HEK293 (cell line): ENCODE results near the gene RNF115.

Experiments
- CTCF ChIA-PET: fragments of 350-600 bp; formaldehyde crosslinking; extraction: SDS; loops from one replicate; lab custom pipeline; 2021; ENCODE audit warnings: antibody characterized with exemption; lab: Yijun Ruan, JAX
- POLR2A ChIA-PET: fragments of 300-600 bp; formaldehyde crosslinking; extraction: SDS; loops from one replicate; lab custom pipeline; 2020; ENCODE audit warnings: antibody characterized with exemption, inconsistent platforms; lab: Yijun Ruan, JAX
- H3K27ac ChIP-seq: fragments of 200-500 bp; sonication (Bioruptor generic); 2 replicates; pipeline ENCODE4 v1.5.1; 2014; ENCODE audit warnings: low read depth, low read length, control low read depth, inconsistent platforms; ENCODE audit errors: extremely low read depth
- H3K36me3 ChIP-seq, 2 experiments: fragments of 200-500 bp in 1 of 2; sonication (Bioruptor generic) in 1 of 2; 1 replicate in 1 of 2; 2 replicates in 1 of 2; pipeline ENCODE4 v1.5.1; 2014 to 2017; ENCODE audit warnings: inconsistent platforms in 2 of 2, low read length in 2 of 2; ENCODE audit not compliant: control insufficient read depth in 2 of 2, insufficient read depth in 1 of 2
- H3K4me1 ChIP-seq: fragments of 200-500 bp; sonication (Bioruptor generic); 2 replicates; pipeline ENCODE4 v1.5.1; 2014; ENCODE audit warnings: mild to moderate bottlenecking, low read length, inconsistent platforms; ENCODE audit not compliant: control insufficient read depth, insufficient read depth
- H3K4me3 ChIP-seq: 2 replicates; pipeline ENCODE4 v1.5.1; 2011; ENCODE audit warnings: low read depth, mild to moderate bottlenecking, control low read depth, low read length, moderate library complexity
- H3K9me3 ChIP-seq: fragments of 200-500 bp; sonication (Bioruptor generic); 2 replicates; pipeline ENCODE4 v1.5.1; 2014; ENCODE audit warnings: low read depth, low read length, inconsistent platforms; ENCODE audit not compliant: control insufficient read depth, insufficient read depth
- GLIS2 ChIP-seq: fragments of 450-650 bp; formaldehyde crosslinking; IDR thresholded peaks from 2 replicates; pipeline ENCODE4 v1.5.1; 2016; ENCODE audit warnings: missing biosample characterization, missing genetic modification characterization
- KLF1 ChIP-seq: fragments of 450-650 bp; formaldehyde crosslinking; IDR thresholded peaks from 2 replicates; pipeline ENCODE4 v1.5.1; 2016; ENCODE audit warnings: missing biosample characterization, missing genetic modification characterization
- KLF10 ChIP-seq: fragments of 450-650 bp; IDR thresholded peaks from 2 replicates; pipeline ENCODE4 v1.5.1; 2018; ENCODE audit warnings: missing biosample characterization, mild to moderate bottlenecking, missing genetic modification characterization
- OVOL3 ChIP-seq: fragments of 450-650 bp; formaldehyde crosslinking; IDR thresholded peaks from 2 replicates; pipeline ENCODE4 v1.5.1; 2016; ENCODE audit warnings: missing biosample characterization, missing genetic modification characterization
- ZFP37 ChIP-seq: fragments of 450-650 bp; formaldehyde crosslinking; IDR thresholded peaks from 2 replicates; pipeline ENCODE4 v1.5.1; 2016; ENCODE audit warnings: missing biosample characterization, missing genetic modification characterization
- ZNF19 ChIP-seq: fragments of 450-650 bp; formaldehyde crosslinking; IDR thresholded peaks from 2 replicates; pipeline ENCODE4; 2016; ENCODE audit warnings: missing biosample characterization, missing genetic modification characterization, low read depth
- ZNF324 ChIP-seq: fragments of 450-650 bp; formaldehyde crosslinking; IDR thresholded peaks from 2 replicates; pipeline ENCODE4 v1.5.1; 2016; ENCODE audit warnings: missing biosample characterization, missing genetic modification characterization
- ZNF530 ChIP-seq: fragments of 450-650 bp; formaldehyde crosslinking; IDR thresholded peaks from 2 replicates; pipeline ENCODE4 v1.5.1; 2016; ENCODE audit warnings: low read depth, missing biosample characterization, missing genetic modification characterization
- ZNF558 ChIP-seq: fragments of 450-650 bp; formaldehyde crosslinking; IDR thresholded peaks from 2 replicates; pipeline ENCODE4 v1.5.1; 2016; ENCODE audit warnings: missing biosample characterization, missing genetic modification characterization
- ZNF571 ChIP-seq: fragments of 450-650 bp; formaldehyde crosslinking; IDR thresholded peaks from 2 replicates; pipeline ENCODE4 v1.5.0; 2017; ENCODE audit warnings: missing biosample characterization, missing genetic modification characterization
- ZNF658 ChIP-seq: fragments of 450-650 bp; formaldehyde crosslinking; IDR thresholded peaks from 2 replicates; pipeline ENCODE4; 2016; ENCODE audit warnings: missing biosample characterization, missing genetic modification characterization
- ZNF777 ChIP-seq: fragments of 450-650 bp; formaldehyde crosslinking; IDR thresholded peaks from 2 replicates; pipeline ENCODE4 v1.5.1; 2017; ENCODE audit warnings: missing biosample characterization, missing genetic modification characterization, borderline replicate concordance
- ZNF830 ChIP-seq: fragments of 450-650 bp; IDR thresholded peaks from 2 replicates; pipeline ENCODE4 v1.5.0; 2018; ENCODE audit warnings: missing biosample characterization, missing genetic modification characterization, low read depth, mild to moderate bottlenecking, moderate library complexity
- ZSCAN30 ChIP-seq: fragments of 450-650 bp; IDR thresholded peaks from 2 replicates; pipeline ENCODE4 v1.5.1; 2018; ENCODE audit warnings: missing biosample characterization, mild to moderate bottlenecking, missing genetic modification characterization, moderate library complexity
- TF ChIP-seq, protein P1 (sequence below): fragments of 450-650 bp; formaldehyde crosslinking; IDR thresholded peaks from 2 replicates; pipeline ENCODE4 v1.5.1; 2016; ENCODE audit warnings: missing biosample characterization, missing genetic modification characterization
- TF ChIP-seq, protein P2 (sequence below): fragments of 450-650 bp; formaldehyde crosslinking; IDR thresholded peaks from 2 replicates; pipeline ENCODE4 v1.5.1; 2016; ENCODE audit warnings: missing biosample characterization, missing genetic modification characterization
- TF ChIP-seq, protein P3 (sequence below): fragments of 450-650 bp; formaldehyde crosslinking; IDR thresholded peaks from 2 replicates; pipeline ENCODE4 v1.5.1; 2017; ENCODE audit warnings: missing biosample characterization, missing genetic modification characterization
- TF ChIP-seq, protein P4 (sequence below): fragments of 450-650 bp; formaldehyde crosslinking; IDR thresholded peaks from 2 replicates; pipeline ENCODE4 v1.5.1; 2016; ENCODE audit warnings: missing biosample characterization, missing genetic modification characterization
- TF ChIP-seq, protein P5 (sequence below): sonication (generic); formaldehyde crosslinking; IDR thresholded peaks from 2 replicates; pipeline ENCODE4 v1.8.1; 2022; ENCODE audit warnings: mild to moderate bottlenecking, moderate library complexity, missing genetic modification reagents
- TF ChIP-seq, protein P6 (sequence below): fragments of 450-650 bp; formaldehyde crosslinking; IDR thresholded peaks from 2 replicates; pipeline ENCODE4 v1.5.1; 2017; ENCODE audit warnings: missing biosample characterization, missing genetic modification characterization

Gene RNF115

DNA sequence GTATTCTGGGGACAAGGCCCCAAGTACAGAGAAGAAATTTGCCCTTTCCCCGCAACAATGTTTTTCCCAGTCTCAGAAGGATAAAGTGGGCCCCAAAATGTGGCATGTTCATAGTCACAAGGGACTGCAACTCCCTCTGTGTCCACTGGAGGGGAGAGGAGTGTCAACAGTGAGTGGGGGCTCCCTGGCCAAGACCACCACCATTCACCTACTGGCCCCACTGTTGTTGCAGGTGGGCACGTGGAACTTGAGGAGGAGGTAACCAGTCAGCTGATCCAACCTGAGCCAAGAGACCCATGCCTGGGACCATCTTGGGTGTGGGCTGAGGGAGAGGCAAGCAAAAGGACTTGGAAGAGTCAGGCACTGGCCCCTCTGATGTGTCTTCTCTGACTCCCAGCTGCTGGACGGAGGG lies 22.3 kb upstream of the RNF115 start:
- TF ChIP-seq GLIS2 (tag by site-specific recombination) (0 out of 2 replicates have a peak, but pooled peaks have one; percentile 5), ZNF658 (no peak)
- TF ChIP-seq, protein P1, sequence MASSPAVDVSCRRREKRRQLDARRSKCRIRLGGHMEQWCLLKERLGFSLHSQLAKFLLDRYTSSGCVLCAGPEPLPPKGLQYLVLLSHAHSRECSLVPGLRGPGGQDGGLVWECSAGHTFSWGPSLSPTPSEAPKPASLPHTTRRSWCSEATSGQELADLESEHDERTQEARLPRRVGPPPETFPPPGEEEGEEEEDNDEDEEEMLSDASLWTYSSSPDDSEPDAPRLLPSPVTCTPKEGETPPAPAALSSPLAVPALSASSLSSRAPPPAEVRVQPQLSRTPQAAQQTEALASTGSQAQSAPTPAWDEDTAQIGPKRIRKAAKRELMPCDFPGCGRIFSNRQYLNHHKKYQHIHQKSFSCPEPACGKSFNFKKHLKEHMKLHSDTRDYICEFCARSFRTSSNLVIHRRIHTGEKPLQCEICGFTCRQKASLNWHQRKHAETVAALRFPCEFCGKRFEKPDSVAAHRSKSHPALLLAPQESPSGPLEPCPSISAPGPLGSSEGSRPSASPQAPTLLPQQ (tag by site-specific recombination): 0 out of 2 replicates have a peak, but pooled peaks have one; percentile 20
- TF ChIP-seq, protein P2, sequence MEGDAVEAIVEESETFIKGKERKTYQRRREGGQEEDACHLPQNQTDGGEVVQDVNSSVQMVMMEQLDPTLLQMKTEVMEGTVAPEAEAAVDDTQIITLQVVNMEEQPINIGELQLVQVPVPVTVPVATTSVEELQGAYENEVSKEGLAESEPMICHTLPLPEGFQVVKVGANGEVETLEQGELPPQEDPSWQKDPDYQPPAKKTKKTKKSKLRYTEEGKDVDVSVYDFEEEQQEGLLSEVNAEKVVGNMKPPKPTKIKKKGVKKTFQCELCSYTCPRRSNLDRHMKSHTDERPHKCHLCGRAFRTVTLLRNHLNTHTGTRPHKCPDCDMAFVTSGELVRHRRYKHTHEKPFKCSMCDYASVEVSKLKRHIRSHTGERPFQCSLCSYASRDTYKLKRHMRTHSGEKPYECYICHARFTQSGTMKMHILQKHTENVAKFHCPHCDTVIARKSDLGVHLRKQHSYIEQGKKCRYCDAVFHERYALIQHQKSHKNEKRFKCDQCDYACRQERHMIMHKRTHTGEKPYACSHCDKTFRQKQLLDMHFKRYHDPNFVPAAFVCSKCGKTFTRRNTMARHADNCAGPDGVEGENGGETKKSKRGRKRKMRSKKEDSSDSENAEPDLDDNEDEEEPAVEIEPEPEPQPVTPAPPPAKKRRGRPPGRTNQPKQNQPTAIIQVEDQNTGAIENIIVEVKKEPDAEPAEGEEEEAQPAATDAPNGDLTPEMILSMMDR (tag by site-specific recombination): peak; percentile 44; the same call in 1 of the 2 replicates
- Histone ChIP-seq H3K36me3 (peaks cover 16 to 64% of the 10 kb centered on the region in 2 experiments), H3K4me1 (0 out of 2 replicates have a peak, but pooled peaks cover 3% of the 10 kb centered on the region), H3K27ac (peak overlapping the region; percentile 40; the same call in 1 of the 2 replicates), H3K9me3 (no peaks in the 10 kb centered on the region), H3K4me3 (peak overlapping the region; percentile 60; the same call in 1 of the 2 replicates)
- CTCF ChIA-PET: interaction anchor here (0.8 to 8.6 kb wide), 21 partner anchors 13 to 184 kb away, joined by 3 to 190 read pairs (median 5); partner anchors contain the start of genes ANKRD34A, ITGA10, PIAS3 and POLR3GL
- POLR2A ChIA-PET: interaction anchor here (1.6 to 9.0 kb wide), 4 partner anchors 12 to 81 kb away, joined by 5 to 127 read pairs (median 7); partner anchors contain the start of genes PIAS3 and RBM8A

DNA sequence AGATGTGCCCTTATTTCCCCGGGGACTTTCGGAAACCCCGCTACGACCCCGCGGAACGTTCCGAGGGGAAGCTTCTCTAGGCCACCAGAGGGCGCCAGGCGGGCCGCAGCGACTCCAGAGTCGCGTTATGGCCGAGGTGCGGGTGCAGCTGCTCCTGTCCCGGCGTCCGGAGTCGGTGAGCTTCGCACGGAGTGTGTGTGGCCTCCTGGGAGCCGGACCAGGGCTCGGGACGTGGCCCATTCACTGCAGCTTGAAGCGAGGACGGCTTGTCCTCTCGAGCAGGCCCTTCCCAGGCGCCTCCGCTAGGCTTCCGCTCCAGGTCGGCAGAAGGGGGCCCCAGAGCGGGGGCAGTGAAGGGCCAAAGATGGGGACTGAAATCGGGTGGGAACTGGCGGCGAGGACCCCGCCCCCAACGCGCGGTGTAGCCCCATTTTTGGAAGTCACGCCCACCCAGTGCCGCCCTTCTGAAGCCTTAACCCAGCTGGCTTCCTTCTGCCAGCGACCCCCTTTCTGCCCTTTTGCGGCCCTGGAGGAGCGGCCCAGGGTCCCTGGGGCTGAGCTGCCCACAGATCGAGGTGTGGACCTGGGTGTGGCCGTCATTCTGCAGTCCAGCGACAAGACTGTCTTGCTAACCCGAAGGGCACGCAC lies 21.7 kb upstream of the RNF115 start, which contains the start of gene NUDT17:
TSS of gene NUDT17 (plus strand) at position 117 of the 648 bp plus-strand sequence. CDS start at position 128, 11 bp downstream.
- CTCF ChIA-PET: interaction anchor here (0.5 to 8.6 kb wide), 36 partner anchors 14 to 185 kb away, joined by 3 to 190 read pairs (median 5); partner anchors contain the start of genes ANKRD34A, HJV, ITGA10 and LIX1L
- Histone ChIP-seq H3K4me3 (peak within 1 kb of the TSS; percentile 60), H3K27ac (peak within 1 kb of the TSS; percentile 40; the same call in 1 of the 2 replicates), H3K4me1 (0 out of 2 replicates have a peak, but pooled peaks cover 3% of the 10 kb centered on the region), H3K9me3 (no peaks in the 10 kb centered on the region), H3K36me3 (peaks cover 13 to 64% of the 10 kb centered on the region in 2 experiments)
- POLR2A ChIA-PET: interaction anchor here (0.5 to 9.0 kb wide), 9 partner anchors 11 to 152 kb away, joined by 3 to 127 read pairs (median 7); partner anchors contain the start of genes PIAS3, POLR3C, RBM8A and RNF115
- TF ChIP-seq ZNF571 (tag by site-specific recombination) (no peak), KLF10 (tag by site-specific recombination) (no peak), ZNF830 (no peak), ZNF777 (tag by site-specific recombination) (no peak), ZNF324 (tag by site-specific recombination) (peak; percentile 67; the same call in 1 of the 2 replicates), OVOL3 (no peak), ZSCAN30 (tag by site-specific recombination) (peak; percentile 90; the same call in 1 of the 2 replicates), ZNF19 (no peak), ZFP37 (tag by site-specific recombination) (peak; percentile 87), KLF1 (tag by site-specific recombination) (peak; percentile 47), ZNF530 (no peak), ZNF558 (tag by site-specific recombination) (no peak), ZNF658 (no peak)
- TF ChIP-seq, protein P3, sequence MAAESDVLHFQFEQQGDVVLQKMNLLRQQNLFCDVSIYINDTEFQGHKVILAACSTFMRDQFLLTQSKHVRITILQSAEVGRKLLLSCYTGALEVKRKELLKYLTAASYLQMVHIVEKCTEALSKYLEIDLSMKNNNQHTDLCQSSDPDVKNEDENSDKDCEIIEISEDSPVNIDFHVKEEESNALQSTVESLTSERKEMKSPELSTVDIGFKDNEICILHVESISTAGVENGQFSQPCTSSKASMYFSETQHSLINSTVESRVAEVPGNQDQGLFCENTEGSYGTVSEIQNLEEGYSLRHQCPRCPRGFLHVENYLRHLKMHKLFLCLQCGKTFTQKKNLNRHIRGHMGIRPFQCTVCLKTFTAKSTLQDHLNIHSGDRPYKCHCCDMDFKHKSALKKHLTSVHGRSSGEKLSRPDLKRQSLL (tag by site-specific recombination): 0 out of 2 replicates have a peak, but pooled peaks have one; percentile 34
- TF ChIP-seq, protein P4, sequence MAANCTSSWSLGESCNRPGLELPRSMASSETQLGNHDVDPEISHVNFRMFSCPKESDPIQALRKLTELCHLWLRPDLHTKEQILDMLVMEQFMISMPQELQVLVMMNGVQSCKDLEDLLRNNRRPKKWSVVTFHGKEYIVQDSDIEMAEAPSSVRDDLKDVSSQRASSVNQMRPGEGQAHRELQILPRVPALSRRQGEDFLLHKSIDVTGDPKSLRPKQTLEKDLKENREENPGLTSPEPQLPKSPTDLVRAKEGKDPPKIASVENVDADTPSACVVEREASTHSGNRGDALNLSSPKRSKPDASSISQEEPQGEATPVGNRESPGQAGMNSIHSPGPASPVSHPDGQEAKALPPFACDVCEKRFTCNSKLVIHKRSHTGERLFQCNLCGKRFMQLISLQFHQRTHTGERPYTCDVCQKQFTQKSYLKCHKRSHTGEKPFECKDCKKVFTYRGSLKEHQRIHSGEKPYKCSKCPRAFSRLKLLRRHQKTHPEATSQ (tag by site-specific recombination): no peak
- TF ChIP-seq, protein P5, sequence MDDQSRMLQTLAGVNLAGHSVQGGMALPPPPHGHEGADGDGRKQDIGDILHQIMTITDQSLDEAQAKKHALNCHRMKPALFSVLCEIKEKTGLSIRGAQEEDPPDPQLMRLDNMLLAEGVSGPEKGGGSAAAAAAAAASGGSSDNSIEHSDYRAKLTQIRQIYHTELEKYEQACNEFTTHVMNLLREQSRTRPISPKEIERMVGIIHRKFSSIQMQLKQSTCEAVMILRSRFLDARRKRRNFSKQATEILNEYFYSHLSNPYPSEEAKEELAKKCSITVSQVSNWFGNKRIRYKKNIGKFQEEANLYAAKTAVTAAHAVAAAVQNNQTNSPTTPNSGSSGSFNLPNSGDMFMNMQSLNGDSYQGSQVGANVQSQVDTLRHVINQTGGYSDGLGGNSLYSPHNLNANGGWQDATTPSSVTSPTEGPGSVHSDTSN (CRISPR knock-in tag): no peak
- TF ChIP-seq, protein P2 (tag by site-specific recombination): peak; percentile 96
- TF ChIP-seq, protein P6, sequence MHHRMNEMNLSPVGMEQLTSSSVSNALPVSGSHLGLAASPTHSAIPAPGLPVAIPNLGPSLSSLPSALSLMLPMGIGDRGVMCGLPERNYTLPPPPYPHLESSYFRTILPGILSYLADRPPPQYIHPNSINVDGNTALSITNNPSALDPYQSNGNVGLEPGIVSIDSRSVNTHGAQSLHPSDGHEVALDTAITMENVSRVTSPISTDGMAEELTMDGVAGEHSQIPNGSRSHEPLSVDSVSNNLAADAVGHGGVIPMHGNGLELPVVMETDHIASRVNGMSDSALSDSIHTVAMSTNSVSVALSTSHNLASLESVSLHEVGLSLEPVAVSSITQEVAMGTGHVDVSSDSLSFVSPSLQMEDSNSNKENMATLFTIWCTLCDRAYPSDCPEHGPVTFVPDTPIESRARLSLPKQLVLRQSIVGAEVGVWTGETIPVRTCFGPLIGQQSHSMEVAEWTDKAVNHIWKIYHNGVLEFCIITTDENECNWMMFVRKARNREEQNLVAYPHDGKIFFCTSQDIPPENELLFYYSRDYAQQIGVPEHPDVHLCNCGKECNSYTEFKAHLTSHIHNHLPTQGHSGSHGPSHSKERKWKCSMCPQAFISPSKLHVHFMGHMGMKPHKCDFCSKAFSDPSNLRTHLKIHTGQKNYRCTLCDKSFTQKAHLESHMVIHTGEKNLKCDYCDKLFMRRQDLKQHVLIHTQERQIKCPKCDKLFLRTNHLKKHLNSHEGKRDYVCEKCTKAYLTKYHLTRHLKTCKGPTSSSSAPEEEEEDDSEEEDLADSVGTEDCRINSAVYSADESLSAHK (tag by site-specific recombination): no peak
